Esophagus squamous epithelium (tissue), 5 donors: ENCODE data around the gene KAZN. TPM values are rescaled to one million over a fixed set of nuclear protein-coding genes. Genes with fewer than 3 reads are reported as not detected.

Experiments
- DNase-seq: peaks from one replicate; lab custom pipeline; 2025; lab: John Stamatoyannopoulos, UW
- H3K27ac ChIP-seq, 4 donors: fragments of 200-600 bp; sonication (generic); one replicate each; pipeline ENCODE4 v1.5.1; 2016 to 2019; ENCODE audit warnings: mild to moderate bottlenecking in 1 of 4
- H3K27me3 ChIP-seq, 4 donors: fragments of 200-600 bp; sonication (generic); 1 replicate in 3 of 4; 2 replicates in 1 of 4; pipeline versions ENCODE4 v1.5.1 to v1.6.0; 2017 to 2021; ENCODE audit warnings: antibody characterized with exemption in 1 of 4
- H3K36me3 ChIP-seq, 3 donors: fragments of 200-600 bp; sonication (generic); one replicate each; pipeline ENCODE4 v1.5.1; 2016 to 2019
- H3K4me1 ChIP-seq, 3 donors: fragments of 200-600 bp; sonication (generic); one replicate each; pipeline ENCODE4 v1.5.1; 2017 to 2019
- H3K4me3 ChIP-seq, 4 donors: fragments of 200-600 bp; sonication (generic); 1 replicate in 3 of 4; 2 replicates in 1 of 4; pipeline ENCODE4 v1.5.1; 2016 to 2019; ENCODE audit warnings: mild to moderate bottlenecking in 2 of 4, moderate library complexity in 1 of 4
- H3K9me3 ChIP-seq, 3 donors: fragments of 200-600 bp; sonication (generic); one replicate each; pipeline ENCODE4 v1.5.1; 2016 to 2019
- CTCF ChIP-seq, 6 experiments: fragments of 450-650 bp in 4 of 6; fragments of 200-600 bp in 2 of 6; sonication (generic) in 2 of 6; IDR thresholded peaks; one replicate each; pipeline ENCODE4 v1.5.1; 2016 to 2019; ENCODE audit warnings: antibody characterized with exemption in 6 of 6, mild to moderate bottlenecking in 4 of 6, moderate library complexity in 4 of 6
- POLR2A ChIP-seq, 4 donors: fragments of 450-650 bp; IDR thresholded peaks; one replicate each; pipeline ENCODE4 v1.6.1; 2017; ENCODE audit warnings: antibody characterized with exemption in 4 of 4, mild to moderate bottlenecking in 4 of 4, moderate library complexity in 3 of 4
- WGBS, 2 donors: methylation state at CpG; one replicate each; pipeline ENCODE4 v1.1.5; 2018; 5-methylcytosine and 5-hydroxymethylcytosine counted together
- intact Hi-C: fragments of 100-400 bp; cut with DNase I; formaldehyde crosslinking; loops from one replicate; pipeline ENCODE4 v1.15.0; 2022
- total RNA-seq, 4 donors: library from RNA; depleted of rRNA; stranded (reverse); fragments of >200 nt; gene quantifications; one replicate each; pipeline ENCODE4 v1.1.0, GENCODE V29; 2016
- donor health status: DM: yes; HTN: yes; CAD: no.

KAZN gene
- total RNA-seq, 4 donors from 2014 or later = 25.0 to 54.5 (median 30.8) TPM

DNA sequence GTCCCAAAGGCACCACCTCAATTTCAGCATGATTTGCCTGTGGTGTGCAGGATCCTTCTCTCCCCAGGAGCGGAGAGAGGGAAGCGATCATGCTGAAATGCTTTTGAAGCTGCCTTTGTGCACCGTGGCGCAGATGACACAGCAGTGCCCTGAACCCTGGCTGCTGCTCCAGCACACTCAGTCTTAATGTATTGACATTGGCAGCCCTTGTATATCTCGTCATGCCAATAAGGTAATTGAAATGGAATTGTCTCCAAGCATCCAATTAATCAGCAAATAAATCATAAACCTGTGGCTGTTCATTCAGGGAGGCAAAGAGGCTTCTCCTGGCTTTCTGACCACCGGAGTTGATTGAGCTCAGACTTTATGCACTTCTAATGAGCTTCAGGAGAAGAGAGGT is 139.8 kb downstream of the KAZN start:
- H3K4me3 ChIP-seq = no peak overlapping the region
- no peak for DNase-seq
- no peaks in the 10 kb centered on the region for H3K36me3 ChIP-seq
- TF ChIP-seq POLR2A (IDR thresholded peaks at IDR 0.05) (no peak), CTCF (IDR thresholded peaks at IDR 0.05) (no peak)
- H3K9me3 ChIP-seq = no peaks in the 10 kb centered on the region
- intact Hi-C loops = no loop called here
- H3K27me3 ChIP-seq = peaks cover 0 to 43% (median 0%) of the 10 kb centered on the region in 4 donors
- H3K4me1 ChIP-seq = peaks cover 13 to 59% (median 23%) of the 10 kb centered on the region in 3 donors
- peak overlapping the region in 1 of 4 donors; percentile 25 for H3K27ac ChIP-seq
- WGBS, 2 donors = 41 to 60% methylated on average over 5 to 6 of the region's 6 CpGs

GRCh38 chr1:14738647-14739046 is 140.2 kb downstream of the KAZN start:
- Histone ChIP-seq H3K27me3 (peaks cover 0 to 44% (median 0%) of the 10 kb centered on the region in 4 donors), H3K9me3 (no peaks in the 10 kb centered on the region), H3K36me3 (no peaks in the 10 kb centered on the region), H3K4me1 (peaks cover 11 to 57% (median 19%) of the 10 kb centered on the region in 3 donors), H3K27ac (peak overlapping the region in 1 of 4 donors; percentile 25), H3K4me3 (no peak overlapping the region)
- intact Hi-C loops = no loop called here
- DNase-seq = no peak
- TF ChIP-seq CTCF (IDR thresholded peaks at IDR 0.05) (no peak), POLR2A (IDR thresholded peaks at IDR 0.05) (no peak)
- 46 to 55% methylated on average over 8 of the region's 8 CpGs for WGBS, 2 donors

GRCh38 chr1:14739082-14739832 is 140.8 kb downstream of the KAZN start:
- H3K4me3 ChIP-seq = no peak overlapping the region
- H3K9me3 ChIP-seq = no peaks in the 10 kb centered on the region
- H3K36me3 ChIP-seq = no peaks in the 10 kb centered on the region
- TF ChIP-seq CTCF (IDR thresholded peaks at IDR 0.05) = no peak
- no peak for TF ChIP-seq POLR2A (IDR thresholded peaks at IDR 0.05)
- H3K27ac ChIP-seq = no peak overlapping the region
- DNase-seq = no peak
- intact Hi-C loops = no loop called here
- WGBS, 2 donors = 67 to 72% methylated on average over 16 of the region's 16 CpGs
- peaks cover 11 to 50% (median 14%) of the 10 kb centered on the region in 3 donors for H3K4me1 ChIP-seq
- H3K27me3 ChIP-seq = peaks cover 0 to 47% (median 0%) of the 10 kb centered on the region in 4 donors

DNA sequence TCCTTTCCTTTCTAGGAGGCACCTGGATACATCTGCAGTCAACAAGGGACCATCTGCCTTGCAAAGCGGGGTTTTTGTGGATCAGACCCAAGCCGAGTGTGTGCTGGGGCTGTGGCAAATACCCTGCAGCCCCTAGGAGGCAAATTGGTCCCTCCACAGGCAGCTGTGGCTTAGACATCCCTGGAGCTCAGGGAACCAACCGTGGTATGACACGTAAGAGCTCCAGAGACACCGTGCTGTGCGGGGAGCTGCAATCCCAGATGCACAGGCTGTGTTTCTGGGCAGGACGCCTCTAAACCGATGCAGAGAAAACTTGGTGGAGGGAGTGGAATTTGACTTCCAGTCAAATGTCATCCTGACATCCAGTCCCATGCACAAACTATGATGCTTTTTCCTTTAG is 141.5 kb downstream of the KAZN start:
- intact Hi-C loops = no loop called here
- no peak for TF ChIP-seq CTCF (IDR thresholded peaks at IDR 0.05)
- TF ChIP-seq POLR2A (IDR thresholded peaks at IDR 0.05) = no peak
- H3K27me3 ChIP-seq = peaks cover 0 to 47% (median 0%) of the 10 kb centered on the region in 4 donors
- H3K4me3 ChIP-seq = no peak overlapping the region
- H3K4me1 ChIP-seq = peaks cover 11 to 46% (median 14%) of the 10 kb centered on the region in 3 donors
- no peak overlapping the region for H3K27ac ChIP-seq
- H3K9me3 ChIP-seq = no peaks in the 10 kb centered on the region
- WGBS, 2 donors = 81 to 96% methylated on average over 4 to 5 of the region's 8 CpGs
- H3K36me3 ChIP-seq = no peaks in the 10 kb centered on the region
- DNase-seq = no peak

DNA sequence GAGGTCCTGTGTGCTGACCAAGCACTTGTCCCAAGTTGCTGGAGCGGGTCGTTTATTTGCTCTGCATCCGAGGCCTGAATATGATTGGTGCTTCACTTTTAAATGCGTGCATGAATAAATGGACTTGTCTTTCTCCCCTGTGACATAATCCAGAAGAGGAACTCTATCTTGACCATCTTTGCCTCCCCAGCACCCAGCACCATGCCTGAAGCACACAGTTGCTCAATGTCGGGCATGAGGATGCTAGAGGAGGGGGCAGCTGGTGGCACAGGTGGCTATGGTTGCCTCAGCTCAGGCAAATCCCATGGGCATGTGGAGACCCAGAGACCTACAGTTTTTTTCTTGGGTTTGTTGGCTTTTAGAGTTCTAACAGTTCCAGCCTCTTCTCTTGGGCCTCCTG is 142.6 kb downstream of the KAZN start:
- Histone ChIP-seq H3K27me3 (peaks cover 0 to 47% (median 0%) of the 10 kb centered on the region in 4 donors), H3K36me3 (no peaks in the 10 kb centered on the region), H3K4me3 (no peak overlapping the region), H3K27ac (peak overlapping the region in 3 of 4 donors; percentile 65 to 86 (median 81)), H3K4me1 (peaks cover 14 to 46% (median 14%) of the 10 kb centered on the region in 3 donors), H3K9me3 (no peaks in the 10 kb centered on the region)
- TF ChIP-seq POLR2A (IDR thresholded peaks at IDR 0.05) (no peak), CTCF (IDR thresholded peaks at IDR 0.05) (no peak)
- DNase-seq = no peak
- intact Hi-C loops = no loop called here
- 67 to 93% methylated on average over 3 to 5 of the region's 5 CpGs for WGBS, 2 donors
